GM19351 (cell line): ENCODE data around the gene FBXO2.

ENCODE experiments used
- ATAC-seq: cut with Tn5 transposase; IDR thresholded peaks from one replicate; pipeline ENCODE4 v1.9.1; 2021; ENCODE audit warnings: mild to moderate bottlenecking, moderate library complexity; ENCODE audit not compliant: unreplicated experiment

Gene FBXO2, protein sequence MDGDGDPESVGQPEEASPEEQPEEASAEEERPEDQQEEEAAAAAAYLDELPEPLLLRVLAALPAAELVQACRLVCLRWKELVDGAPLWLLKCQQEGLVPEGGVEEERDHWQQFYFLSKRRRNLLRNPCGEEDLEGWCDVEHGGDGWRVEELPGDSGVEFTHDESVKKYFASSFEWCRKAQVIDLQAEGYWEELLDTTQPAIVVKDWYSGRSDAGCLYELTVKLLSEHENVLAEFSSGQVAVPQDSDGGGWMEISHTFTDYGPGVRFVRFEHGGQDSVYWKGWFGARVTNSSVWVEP

DNA sequence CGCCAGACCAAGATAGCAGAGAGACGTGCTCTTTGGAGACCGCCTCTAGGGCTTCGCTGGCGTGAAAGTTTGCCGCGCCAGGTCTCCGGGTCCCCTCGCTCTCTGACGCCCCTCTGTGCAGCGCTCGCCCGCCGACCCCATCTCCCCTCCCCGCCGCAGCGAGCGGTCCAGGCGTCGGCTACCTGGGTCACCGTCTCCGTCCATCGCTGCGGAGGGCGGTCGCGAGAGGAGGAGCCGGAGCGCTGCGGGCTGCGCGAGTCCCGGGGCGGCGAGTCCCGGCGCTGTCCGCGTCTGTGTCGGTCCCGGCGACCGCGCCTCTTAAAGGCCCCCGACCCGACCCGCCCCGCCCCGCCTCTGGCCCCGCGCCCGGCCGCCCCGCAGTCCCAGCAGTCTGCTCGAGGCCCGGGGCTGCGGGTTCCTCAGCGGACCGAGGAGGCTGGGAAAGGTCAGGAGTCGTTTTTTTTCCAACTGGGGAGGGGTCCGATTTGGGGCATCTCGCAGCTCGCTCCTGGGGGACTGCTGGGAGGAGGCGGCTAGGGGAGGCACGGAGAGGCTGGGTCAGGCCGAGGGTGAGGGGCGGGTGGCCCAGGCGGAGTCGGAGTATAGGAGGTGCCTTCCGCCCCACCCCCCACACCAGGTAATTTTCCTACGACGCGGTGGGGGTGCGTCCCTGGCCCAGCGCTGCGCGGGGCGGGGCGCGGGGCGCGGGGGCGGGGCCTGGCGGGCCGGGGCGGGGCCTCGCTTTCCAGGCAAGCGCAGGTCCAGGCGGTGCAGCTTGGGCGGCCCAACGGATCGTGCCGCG is at the start of gene FBXO2, which contains the start of gene FBXO44:
Gene FBXO2, minus strand, starts transcription at position 293 of the 802 bp plus-strand sequence. Its CDS starts 89 bp downstream, at position 204.
Gene FBXO44, plus strand, starts transcription at position 741 of the 802 bp plus-strand sequence. CDS start 959 bp downstream, outside the sequence.
- ATAC-seq = peak; percentile 82

DNA sequence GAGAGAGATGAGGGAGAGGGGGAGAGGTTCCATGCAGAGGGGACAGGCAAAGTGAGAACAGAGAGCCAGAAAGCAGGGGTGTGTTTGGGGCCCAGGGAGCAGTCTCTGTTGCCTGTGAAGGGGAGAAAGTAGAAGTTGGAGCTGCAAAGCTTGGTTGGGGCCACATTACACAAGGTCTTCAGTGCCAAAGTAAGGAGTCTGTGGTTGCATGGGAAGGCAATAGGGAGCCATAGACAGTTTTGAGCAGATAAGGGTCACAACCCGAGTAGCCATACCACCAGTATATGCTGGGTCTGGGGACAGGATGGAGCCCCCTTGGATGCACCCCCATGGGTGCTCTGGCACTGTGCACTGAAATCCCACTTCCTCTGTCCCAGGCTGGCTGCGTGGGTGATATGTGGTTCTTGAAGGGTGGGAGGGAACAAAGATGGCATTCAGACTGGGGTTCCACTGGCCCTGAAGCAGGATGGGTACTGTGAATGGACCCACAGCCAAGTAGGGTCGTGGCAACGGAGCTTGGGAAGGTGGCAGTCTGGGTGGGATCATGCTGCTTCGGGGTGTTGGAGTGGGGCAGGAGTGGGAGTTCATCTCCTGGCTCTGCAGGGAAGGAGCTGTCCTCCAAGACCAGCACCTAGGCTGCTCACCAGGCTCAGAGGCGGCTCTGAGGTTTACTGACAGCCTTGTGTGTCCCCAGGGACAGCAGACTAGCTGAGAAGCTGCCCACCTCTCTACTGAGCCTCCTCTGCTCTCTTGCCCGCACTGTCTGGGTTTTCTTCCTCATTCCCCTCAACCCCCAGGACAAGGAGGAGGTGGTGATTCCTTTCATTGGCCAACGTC is 49.3 kb upstream of the FBXO2 start:
- no peak for ATAC-seq

DNA sequence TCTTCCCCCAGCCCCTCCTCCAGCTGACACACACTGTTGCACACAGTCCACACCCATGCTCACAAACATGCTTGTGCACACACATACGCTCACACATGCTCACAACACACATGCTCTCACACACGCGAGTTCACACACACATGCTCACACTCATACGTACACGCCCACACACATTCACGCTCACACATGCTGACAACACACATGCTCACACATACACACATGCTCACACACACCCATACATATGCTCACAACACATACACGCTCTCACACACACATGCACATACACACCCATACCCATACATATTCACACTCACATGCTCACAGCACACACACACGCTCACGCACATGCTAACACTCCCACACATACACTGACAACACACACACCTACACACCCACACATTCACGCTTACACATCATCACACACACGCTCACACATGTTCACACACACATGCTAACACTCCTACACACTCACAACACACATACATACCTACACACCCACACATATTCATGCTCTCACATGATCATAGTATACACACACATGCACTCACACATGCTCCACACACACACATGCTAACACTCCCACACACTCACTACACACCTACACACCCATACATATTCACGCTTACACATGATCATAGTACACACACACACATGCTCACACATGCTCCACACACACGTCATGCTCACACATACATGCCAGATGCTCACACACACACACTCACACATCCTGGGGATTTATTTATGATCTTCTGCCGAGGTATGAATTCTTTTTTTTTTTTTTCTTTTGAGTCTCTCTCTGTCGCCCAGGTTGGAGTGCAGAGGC is 48.0 kb upstream of the FBXO2 start:
- ATAC-seq = no peak

DNA sequence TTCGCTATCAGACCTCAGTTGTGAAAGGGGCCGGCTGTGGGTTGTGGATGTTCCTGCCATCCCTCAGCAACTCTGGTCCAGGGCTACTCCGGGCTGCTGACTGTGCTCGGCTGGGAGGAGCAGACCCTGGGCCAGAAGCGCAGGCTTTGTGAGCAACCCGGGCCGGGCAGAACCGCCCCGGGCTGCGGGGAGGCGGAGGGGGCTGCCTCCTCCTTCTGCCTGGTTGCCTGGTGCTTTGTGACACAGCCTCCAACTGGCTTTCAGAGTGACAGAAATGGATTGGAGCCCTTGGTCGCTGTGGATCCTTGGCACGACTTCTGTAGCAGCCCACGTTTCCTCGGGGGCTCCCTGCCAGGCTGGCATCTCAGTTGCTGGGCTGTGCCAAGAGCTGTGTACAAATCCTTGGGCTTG is 47.3 kb upstream of the FBXO2 start:
- no peak for ATAC-seq

DNA sequence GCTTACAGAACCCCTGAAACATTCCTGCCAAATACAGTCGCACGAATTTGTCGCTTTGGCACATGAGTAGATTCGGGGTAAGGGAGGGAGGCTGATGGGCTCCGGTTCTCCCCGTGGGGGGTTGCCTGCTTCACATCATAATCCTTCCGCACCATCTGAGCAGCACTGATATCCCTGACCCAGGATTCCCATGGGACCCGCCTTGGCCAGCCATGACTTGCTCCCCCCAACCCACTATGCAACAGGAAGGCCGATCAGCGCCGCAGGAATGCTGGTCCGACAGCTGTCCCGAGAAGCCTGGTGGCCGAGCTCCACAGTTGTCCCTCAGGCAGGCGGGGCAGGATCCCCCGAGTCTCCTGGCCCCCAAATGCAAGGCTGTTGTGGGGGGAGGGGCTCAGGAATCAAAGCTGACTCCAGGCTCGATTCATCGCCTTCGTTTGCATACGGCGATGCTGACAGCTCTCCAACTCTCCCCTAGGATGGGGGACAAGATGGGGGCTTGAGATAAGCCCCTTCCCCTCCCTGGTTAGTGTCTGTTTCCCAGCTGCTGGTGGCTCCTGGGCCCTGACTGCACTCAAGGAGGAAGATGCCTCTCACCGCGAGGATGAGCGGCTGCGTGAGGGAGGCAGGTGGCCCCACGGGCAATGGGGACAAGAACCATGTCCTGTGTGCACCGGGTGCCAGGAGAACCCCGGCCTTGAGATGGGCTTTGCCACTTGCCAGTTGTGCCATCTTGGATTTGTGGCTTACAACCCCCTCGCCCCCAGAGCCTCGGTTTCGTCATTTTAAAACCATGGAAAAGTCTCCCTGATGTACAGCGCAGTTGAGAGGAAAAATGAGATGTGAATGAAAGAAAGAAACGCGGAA is 46.6 kb upstream of the FBXO2 start:
- no peak for ATAC-seq

DNA sequence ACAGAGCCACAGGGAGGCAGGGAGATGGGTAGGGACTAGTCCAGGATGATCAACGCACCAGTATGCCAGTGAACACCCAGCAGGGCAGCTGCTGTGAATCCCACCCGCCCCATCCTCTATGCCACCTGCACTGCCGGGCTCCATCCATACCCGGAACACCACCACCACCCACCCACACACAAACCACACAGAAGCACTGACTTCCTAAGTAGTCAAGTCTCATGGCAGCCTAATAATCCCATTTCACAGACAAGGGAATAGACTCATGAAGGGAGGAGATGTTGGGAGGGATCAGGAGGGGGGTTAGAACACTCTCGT is 43.6 kb upstream of the FBXO2 start:
- no peak for ATAC-seq

DNA sequence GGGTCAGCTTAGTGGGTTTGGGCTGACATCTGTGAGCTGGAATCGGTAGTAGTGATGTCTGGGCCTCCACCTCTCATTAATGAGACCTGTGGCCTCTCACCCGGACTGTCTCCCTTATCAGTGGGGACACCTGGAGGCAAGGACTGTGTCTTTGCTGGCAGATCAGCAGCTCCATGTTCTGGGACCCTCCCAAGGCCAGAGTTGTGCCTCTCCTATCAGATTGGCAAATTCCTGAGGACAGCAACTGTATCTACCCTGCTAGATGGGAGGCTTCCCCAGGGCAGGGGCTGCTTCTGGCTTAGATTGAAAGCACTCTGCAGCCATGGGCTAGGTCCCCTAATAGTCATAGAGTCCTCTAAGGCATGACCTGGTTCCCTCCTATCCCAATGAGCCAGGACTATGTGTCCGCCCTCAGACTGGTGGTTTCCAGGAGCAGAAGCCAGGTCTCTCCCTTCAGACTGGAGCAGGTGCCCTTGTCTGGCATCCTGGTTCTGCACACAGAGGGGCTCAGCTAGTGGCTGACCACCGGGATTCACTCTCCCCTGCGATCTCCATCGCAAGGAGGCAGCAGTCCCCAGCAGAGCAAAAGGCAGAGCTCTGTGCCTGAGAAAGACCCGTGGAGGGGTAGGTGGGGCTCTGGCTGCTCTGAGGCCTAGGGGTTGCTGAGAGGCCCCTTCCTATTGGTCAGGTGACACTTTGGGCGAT is 43.1 kb upstream of the FBXO2 start:
- ATAC-seq = no peak

DNA sequence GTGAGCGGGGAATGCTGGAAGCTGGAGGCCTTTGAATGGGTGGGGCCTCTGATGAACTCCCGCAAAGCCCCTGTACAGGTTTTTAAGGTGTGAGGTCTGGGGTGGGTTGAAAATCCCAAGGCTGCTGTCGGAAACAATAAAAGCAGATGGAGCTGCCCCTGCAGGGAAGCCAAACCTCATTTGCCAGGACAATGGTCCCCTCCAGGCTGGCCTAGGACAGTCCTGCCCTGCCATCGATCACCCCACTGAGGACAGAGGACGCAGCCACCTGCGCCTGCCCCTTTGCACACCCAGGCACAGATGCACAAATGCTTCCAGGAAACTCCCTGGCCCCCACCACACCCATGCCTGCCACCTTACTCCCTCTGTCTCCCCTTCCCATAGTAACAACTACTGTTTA is 41.6 kb upstream of the FBXO2 start:
- no peak for ATAC-seq

DNA sequence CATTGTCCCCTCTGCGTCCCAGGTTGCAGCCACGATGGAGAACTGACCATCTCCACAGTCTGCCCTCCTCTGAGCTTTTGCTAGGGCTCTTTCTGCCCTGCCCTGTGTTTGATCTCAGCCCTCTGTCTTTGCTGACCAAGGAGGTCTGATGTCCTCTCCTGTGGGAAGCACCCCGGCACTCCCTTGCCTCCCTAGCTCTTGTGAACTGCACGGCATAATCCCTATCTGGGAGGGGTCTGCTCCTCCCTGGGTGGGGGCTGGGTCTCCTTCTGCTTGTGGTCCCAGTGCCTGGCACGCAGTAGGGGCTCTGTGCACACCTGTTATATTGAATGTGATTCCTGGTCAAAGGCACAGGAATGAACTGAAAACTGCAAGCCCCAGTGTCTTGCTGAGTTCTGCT is 39.7 kb upstream of the FBXO2 start:
- ATAC-seq = no peak

DNA sequence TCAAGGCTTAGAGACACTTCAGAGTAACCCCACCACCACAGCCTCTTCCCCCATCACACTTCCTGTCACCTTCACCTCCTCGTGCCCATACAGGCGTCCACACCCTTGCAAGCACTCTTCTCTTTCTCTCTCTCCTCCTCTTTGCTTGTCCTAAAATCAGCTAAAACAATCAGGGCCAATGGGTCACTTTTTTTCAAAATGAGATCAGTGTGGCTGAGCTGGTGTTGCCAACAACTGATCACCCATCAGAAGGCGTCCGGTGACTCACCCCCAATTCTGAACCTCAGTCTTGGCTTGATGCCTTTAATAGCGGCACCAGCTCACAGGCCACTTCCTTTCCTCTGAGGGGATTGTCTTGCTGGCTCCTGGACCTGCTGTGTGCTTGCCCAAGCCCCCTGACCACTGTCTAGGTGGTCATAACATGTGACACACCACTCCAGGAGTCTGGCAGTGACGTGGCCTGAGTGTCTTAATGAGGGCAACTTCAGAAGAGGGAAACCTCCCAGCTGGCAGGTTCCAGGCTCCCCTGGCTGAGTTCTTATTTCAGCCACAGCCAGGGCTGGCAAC is 38.9 kb upstream of the FBXO2 start:
- ATAC-seq = no peak

DNA sequence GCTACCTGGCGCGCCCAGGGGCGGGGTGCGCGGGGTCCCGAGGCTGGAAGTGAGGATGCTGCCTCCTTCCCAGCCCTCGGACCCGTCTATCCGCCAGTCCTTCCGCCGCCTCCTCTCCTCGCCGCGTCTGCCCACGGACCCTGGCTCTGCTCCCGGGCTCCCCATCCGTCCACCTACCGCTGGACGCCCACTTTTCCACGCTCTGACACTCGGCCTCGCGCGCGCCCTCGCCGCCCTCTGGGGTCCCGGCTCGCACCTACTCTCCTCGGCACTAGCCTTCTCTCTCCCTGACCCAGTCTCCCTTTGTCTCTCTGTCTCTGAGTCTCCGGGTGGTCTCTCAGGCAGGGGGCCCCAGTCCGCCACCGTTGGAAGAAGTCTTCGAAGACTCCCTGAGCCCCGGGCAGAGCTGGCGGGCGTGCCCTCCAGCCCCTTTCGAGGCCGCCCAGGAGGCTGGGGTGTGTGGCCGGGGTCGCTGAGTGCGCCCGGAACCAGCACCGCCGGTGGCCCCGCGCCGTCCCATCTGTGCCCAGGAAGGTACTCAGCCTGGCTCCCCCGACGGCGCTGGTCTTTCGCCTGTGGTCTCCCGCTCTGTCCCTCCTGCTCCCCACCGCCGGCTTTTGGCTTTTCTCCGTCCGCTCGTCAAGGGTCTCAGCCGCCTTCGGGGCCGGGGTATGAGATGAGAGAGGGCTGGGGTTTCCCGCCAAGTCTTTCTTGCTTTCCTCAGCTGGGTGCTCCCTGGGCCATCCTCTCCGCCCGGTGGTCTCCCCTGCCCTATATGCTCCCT is 37.9 kb upstream of the FBXO2 start:
- ATAC-seq = no peak

DNA sequence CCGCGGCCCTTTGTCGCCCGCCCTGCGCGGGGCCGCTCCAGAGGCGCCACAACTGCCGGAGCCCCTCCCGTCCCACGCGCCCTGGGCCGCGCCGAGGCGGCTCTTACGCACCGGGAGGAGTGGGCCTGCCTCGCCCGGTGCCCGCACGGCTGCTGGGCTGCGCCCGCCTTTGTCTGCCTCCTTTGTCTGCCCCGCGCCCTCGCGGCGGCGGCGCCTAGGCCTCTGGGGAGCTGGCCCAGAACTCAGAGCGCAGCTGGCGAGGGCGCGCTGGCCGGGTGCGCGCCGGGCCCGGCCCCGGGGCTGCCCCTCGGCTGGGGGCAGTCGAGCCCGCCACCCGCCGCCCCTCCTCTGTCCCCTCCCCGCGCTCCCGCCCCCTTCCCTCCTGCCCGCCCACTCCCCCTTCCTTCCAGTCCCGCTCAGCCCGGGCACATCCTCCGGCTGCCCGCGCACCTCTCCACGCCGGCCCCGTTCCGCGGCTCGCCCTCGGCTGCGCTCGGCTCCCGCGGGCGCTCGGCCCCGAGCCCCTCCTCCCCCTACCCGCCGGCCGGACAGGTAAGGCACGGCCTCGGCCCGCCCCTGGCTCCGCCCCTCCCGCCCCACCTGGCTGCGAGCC is 37.2 kb upstream of the FBXO2 start, which contains the start of gene DRAXIN:
Gene DRAXIN, plus strand, starts transcription at position 409 of the 613 bp plus-strand sequence. CDS start 14,549 bp downstream, outside the sequence.
- ATAC-seq = no peak

DNA sequence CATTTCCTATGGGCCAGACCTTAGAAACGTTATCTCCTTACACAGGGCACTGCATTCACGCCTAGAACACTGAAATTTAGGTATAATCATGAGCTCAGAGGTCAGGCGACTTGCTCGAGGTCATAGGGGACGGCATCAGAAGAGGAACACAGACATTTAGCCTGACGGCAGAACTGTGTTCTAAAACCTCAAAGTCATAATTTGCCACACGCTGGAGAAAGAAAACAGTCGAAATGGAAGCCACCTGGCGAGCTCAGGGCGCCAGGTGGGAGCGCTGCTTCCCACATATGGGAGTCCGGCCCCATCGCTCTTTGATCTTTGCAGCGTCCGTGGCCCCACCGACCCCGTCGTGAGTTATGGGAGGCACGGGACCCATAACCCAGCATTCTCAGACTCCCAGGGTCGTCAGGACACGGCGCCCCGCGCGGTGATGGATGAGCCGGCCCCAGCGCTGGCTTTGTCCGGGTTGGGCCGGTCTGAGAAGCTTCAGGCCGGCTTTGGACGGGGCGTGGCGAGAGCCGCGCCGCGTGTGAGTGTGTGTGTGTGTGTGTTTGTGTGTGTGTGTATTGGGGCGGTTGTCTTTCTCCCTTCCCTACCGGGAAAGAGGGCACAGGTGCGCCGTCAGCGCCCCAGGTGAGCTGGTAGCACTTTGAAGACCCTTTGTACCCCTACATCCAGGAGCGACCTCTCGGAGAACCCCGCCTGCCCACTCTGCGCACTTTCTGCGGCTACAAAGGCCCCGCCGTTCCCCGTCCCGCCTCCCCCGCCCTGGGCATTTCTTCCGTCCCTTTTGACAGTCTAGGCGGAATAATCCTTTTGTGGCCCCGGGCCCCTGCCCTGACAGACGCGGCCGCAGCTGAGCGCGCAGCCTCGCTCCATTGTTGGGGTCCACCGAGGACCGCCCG is 36.4 kb upstream of the FBXO2 start:
- no peak for ATAC-seq

DNA sequence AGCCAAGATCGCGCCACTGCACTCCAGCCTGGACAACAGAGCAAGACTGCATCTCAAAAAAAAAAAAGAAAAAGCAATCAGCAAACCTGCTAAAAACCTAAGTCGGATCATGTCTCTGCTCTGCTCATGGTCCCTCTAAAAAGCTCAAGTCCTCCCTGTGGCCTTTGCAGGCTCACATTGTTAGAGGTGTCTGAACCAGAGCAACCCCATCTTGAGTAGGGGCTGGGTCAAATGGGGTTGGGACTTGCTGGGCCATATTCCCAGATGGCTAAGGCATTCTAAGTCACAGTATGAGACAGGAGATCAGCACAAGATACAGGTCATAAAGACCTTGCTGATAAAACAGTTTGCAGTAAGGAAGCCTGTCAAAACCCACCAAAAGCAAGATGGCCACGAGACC is 34.3 kb upstream of the FBXO2 start:
- no peak for ATAC-seq

DNA sequence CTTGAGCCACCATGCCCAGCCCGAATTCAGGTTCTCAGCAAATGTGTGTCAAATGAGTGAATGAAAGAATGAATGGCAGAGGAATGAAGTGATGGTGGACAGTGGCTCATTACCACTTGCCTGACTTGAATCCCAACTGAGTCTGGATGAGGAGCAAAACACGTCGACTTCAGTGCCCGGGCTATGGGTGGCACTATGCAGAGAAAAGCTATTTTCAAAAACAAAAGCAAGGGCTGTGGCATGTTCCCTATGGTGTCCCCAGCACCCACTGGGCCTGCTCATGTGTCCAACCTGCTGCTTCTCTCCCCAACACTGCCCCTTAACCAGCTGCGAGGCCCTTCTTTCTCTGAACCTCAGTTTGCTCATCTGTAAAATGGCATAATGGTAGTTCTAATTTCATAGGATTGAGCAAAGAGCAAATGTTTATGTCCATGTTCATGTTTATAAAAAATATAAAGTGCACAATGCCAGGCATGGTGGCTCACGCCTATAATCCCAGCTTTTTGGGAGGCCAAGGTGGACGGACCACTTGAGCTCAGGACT is 31.1 kb upstream of the FBXO2 start:
- no peak for ATAC-seq

DNA sequence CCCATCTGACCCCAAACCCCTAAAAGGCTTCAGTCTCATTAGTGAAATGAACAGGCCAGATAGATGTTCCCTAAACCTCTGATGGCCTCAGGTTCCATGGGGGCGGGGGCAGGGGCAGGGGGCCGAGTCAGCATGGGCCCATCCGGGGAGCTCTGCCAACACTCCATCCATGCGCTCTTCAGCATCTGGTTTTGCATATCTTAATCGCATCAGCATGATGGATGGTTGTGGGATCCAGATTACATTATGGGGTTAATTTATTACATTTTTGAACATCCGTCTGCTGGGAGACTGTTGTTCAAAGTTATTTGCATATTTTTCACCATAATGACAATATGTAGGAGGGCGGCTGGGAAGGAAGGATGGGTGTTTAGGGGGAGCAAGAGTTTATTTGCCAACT is 29.8 kb upstream of the FBXO2 start:
- no peak for ATAC-seq
